Astrocyte (in vitro differentiated cells and primary cell): ENCODE measurements around the gene PITX1. TPM values are rescaled to one million over a fixed set of nuclear protein-coding genes. Genes with fewer than 3 reads are reported as not detected.

Source experiments
- DNase-seq: peaks from one replicate; pipeline ENCODE4 v3.0.0-alpha.2; 2010; ENCODE audit warnings: low read depth
- FAIRE-seq: peaks from 2 replicates; lab custom pipeline; 2011; peaks lifted over from hg19 to GRCh38; lab: Jason Lieb, UNC
- H2AFZ ChIP-seq: 2 replicates; pipeline ENCODE4 v1.6.0; 2012; ENCODE audit warnings: low read depth, low read length, inconsistent platforms
- H3K27ac ChIP-seq: 2 replicates; pipeline ENCODE4 v1.5.1; 2011; ENCODE audit warnings: low read depth, low read length, inconsistent platforms
- H3K27me3 ChIP-seq: 2 replicates; pipeline ENCODE4 v1.6.0; 2011; ENCODE audit warnings: low read length, inconsistent platforms; ENCODE audit not compliant: insufficient read depth
- H3K36me3 ChIP-seq: 2 replicates; pipeline ENCODE4 v1.5.1; 2011; ENCODE audit warnings: low read length, inconsistent platforms; ENCODE audit not compliant: insufficient read depth
- H3K4me1 ChIP-seq: 2 replicates; pipeline ENCODE4 v1.5.1; 2011; ENCODE audit warnings: low read length, inconsistent platforms; ENCODE audit not compliant: insufficient read depth
- H3K4me2 ChIP-seq: 2 replicates; pipeline ENCODE4 v1.6.0; 2012; ENCODE audit warnings: low read length, inconsistent platforms
- H3K4me3 ChIP-seq: 2 replicates; pipeline ENCODE4 v1.5.1; 2011; ENCODE audit warnings: low read depth, mild to moderate bottlenecking, low read length, inconsistent platforms; ENCODE audit not compliant: insufficient read depth
- H3K79me2 ChIP-seq: 2 replicates; pipeline ENCODE4 v1.6.0; 2012; ENCODE audit warnings: mild to moderate bottlenecking, low read length, inconsistent platforms; ENCODE audit not compliant: insufficient read depth
- H3K9ac ChIP-seq: 2 replicates; pipeline ENCODE4 v1.6.0; 2012; ENCODE audit warnings: mild to moderate bottlenecking, low read length, inconsistent platforms
- H3K9me3 ChIP-seq: 2 replicates; pipeline ENCODE4 v1.5.1; 2012; ENCODE audit warnings: low read depth, mild to moderate bottlenecking, low read length, inconsistent platforms; ENCODE audit not compliant: insufficient read depth
- H4K20me1 ChIP-seq: 2 replicates; pipeline ENCODE4 v1.6.0; 2012; ENCODE audit warnings: low read length, inconsistent platforms; ENCODE audit not compliant: insufficient read depth
- H3K27ac Mint-ChIP-seq: one replicate; pipeline ENCODE4 v1.8.0; 2021; ENCODE audit warnings: mild to moderate bottlenecking, mixed read lengths; ENCODE audit not compliant: unreplicated experiment
- H3K27me3 Mint-ChIP-seq: one replicate; pipeline ENCODE4 v1.8.0; 2021; ENCODE audit warnings: low read depth, mixed read lengths; ENCODE audit not compliant: unreplicated experiment
- H3K36me3 Mint-ChIP-seq: one replicate; pipeline ENCODE4 v1.8.0; 2021; ENCODE audit warnings: low read depth, mixed read lengths; ENCODE audit not compliant: unreplicated experiment
- H3K4me1 Mint-ChIP-seq: one replicate; pipeline ENCODE4 v1.8.0; 2021; ENCODE audit warnings: low read depth, mixed read lengths; ENCODE audit not compliant: unreplicated experiment
- H3K4me3 Mint-ChIP-seq: one replicate; pipeline ENCODE4 v1.8.0; 2021; ENCODE audit warnings: mild to moderate bottlenecking, moderate library complexity, mixed read lengths; ENCODE audit not compliant: unreplicated experiment
- H3K9me3 Mint-ChIP-seq: one replicate; pipeline ENCODE4 v1.8.0; 2021; ENCODE audit warnings: mild to moderate bottlenecking, mixed read lengths; ENCODE audit not compliant: unreplicated experiment
- CTCF ChIP-seq: IDR thresholded peaks from 2 replicates; pipeline ENCODE4 v1.5.1; 2011; ENCODE audit warnings: low read depth, mild to moderate bottlenecking, inconsistent platforms, low read length, moderate library complexity; ENCODE audit not compliant: insufficient read depth
- EZH2 ChIP-seq: IDR thresholded peaks from 2 replicates; pipeline ENCODE4 v1.6.1; 2012; ENCODE audit warnings: mild to moderate bottlenecking, low read length, inconsistent platforms; ENCODE audit not compliant: insufficient read depth
- total RNA-seq: library from RNA; stranded (reverse); gene quantifications from 2 replicates; pipeline ENCODE4 v1.2.1, GENCODE V29; 2021

PITX1 gene
- total RNA-seq, 1 donor from 2014 or later, result 0.52 TPM

- no peaks in the 10 kb centered on the region for H3K79me2 ChIP-seq
- FAIRE-seq, result no peak
- Mint-ChIP-seq H3K27me3 (peaks cover 25% of the 10 kb centered on the region), H3K9me3 (peaks cover 4% of the 10 kb centered on the region), H3K4me1 (peaks cover 8% of the 10 kb centered on the region), H3K4me3 (no peak overlapping the region), H3K27ac (no peak overlapping the region), H3K36me3 (no peaks in the 10 kb centered on the region)
- no peak overlapping the region for H3K27ac ChIP-seq
- TF ChIP-seq EZH2 (no peak), CTCF (no peak)
- no peak overlapping the region for H3K4me2 ChIP-seq
- no peaks in the 10 kb centered on the region for H4K20me1 ChIP-seq
- no peak overlapping the region for H3K4me3 ChIP-seq
- no peaks in the 10 kb centered on the region for H3K4me1 ChIP-seq
- H2AFZ ChIP-seq, result no peak overlapping the region
- no peak overlapping the region for H3K9ac ChIP-seq
- peak; percentile 64 for DNase-seq
- H3K27me3 ChIP-seq, result peaks cover 10% of the 10 kb centered on the region
- H3K36me3 ChIP-seq, result no peaks in the 10 kb centered on the region
- no peaks in the 10 kb centered on the region for H3K9me3 ChIP-seq
Observed at GRCh38 chr5:134989266-134989830, 44.7 kb downstream of the PITX1 start.

- Mint-ChIP-seq H3K4me1 (no peaks in the 10 kb centered on the region), H3K9me3 (peaks cover 34% of the 10 kb centered on the region)
Observed at GRCh38 chr5:134982230-134982629, 51.8 kb downstream of the PITX1 start.

More at GRCh38 chr5:134982230-134982629, 51.8 kb downstream of the PITX1 start:
- H3K27ac ChIP-seq, result no peak overlapping the region
- H2AFZ ChIP-seq, result no peak overlapping the region
- DNase-seq, result no peak
- H3K36me3 ChIP-seq, result no peaks in the 10 kb centered on the region
- H3K9ac ChIP-seq, result no peak overlapping the region
- H3K27me3 Mint-ChIP-seq, result peaks cover 8% of the 10 kb centered on the region
- no peak overlapping the region for H3K4me2 ChIP-seq
- H3K36me3 Mint-ChIP-seq, result peaks cover 4% of the 10 kb centered on the region
- H3K9me3 ChIP-seq, result no peaks in the 10 kb centered on the region
- H3K27ac Mint-ChIP-seq, result no peak overlapping the region
- H3K79me2 ChIP-seq, result no peaks in the 10 kb centered on the region
- no peak overlapping the region for H3K4me3 Mint-ChIP-seq
- TF ChIP-seq EZH2 (no peak), CTCF (no peak)
- peaks cover 2% of the 10 kb centered on the region for H3K27me3 ChIP-seq
- FAIRE-seq, result no peak
- no peaks in the 10 kb centered on the region for H3K4me1 ChIP-seq
- no peaks in the 10 kb centered on the region for H4K20me1 ChIP-seq
- H3K4me3 ChIP-seq, result no peak overlapping the region
